ENCODE data around the gene STX8.

Gene STX8

GRCh38 chr17:9484789-9485188 lies 90.8 kb downstream of the STX8 start:
- DNase-seq (ENCODE audit: low read depth) = peak; percentile 64
- TF ChIP-seq, protein P1, sequence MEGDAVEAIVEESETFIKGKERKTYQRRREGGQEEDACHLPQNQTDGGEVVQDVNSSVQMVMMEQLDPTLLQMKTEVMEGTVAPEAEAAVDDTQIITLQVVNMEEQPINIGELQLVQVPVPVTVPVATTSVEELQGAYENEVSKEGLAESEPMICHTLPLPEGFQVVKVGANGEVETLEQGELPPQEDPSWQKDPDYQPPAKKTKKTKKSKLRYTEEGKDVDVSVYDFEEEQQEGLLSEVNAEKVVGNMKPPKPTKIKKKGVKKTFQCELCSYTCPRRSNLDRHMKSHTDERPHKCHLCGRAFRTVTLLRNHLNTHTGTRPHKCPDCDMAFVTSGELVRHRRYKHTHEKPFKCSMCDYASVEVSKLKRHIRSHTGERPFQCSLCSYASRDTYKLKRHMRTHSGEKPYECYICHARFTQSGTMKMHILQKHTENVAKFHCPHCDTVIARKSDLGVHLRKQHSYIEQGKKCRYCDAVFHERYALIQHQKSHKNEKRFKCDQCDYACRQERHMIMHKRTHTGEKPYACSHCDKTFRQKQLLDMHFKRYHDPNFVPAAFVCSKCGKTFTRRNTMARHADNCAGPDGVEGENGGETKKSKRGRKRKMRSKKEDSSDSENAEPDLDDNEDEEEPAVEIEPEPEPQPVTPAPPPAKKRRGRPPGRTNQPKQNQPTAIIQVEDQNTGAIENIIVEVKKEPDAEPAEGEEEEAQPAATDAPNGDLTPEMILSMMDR (conservative IDR thresholded peaks at IDR 0.05; ENCODE audit: low read depth, low read length) = no peak
- no peak overlapping the region for H3K4me3 ChIP-seq (ENCODE audit: low read depth, low read length)

GRCh38 chr17:9479964-9480363 lies 95.7 kb downstream of the STX8 start:
- TF ChIP-seq, protein P1 (conservative IDR thresholded peaks at IDR 0.05; ENCODE audit: low read depth, low read length) = no peak
- no peak overlapping the region for H3K4me3 ChIP-seq (ENCODE audit: low read depth, low read length)
- peak; percentile 8 for DNase-seq (ENCODE audit: low read depth)

- H3K4me3 ChIP-seq (ENCODE audit: low read depth, low read length) = no peak overlapping the region
- DNase-seq (ENCODE audit: low read depth) = no peak
- TF ChIP-seq, protein P1 (conservative IDR thresholded peaks at IDR 0.05; ENCODE audit: low read depth, low read length) = no peak
These were observed 96.7 kb downstream of the STX8 start for GRCh38 chr17:9478889-9479288.

DNA sequence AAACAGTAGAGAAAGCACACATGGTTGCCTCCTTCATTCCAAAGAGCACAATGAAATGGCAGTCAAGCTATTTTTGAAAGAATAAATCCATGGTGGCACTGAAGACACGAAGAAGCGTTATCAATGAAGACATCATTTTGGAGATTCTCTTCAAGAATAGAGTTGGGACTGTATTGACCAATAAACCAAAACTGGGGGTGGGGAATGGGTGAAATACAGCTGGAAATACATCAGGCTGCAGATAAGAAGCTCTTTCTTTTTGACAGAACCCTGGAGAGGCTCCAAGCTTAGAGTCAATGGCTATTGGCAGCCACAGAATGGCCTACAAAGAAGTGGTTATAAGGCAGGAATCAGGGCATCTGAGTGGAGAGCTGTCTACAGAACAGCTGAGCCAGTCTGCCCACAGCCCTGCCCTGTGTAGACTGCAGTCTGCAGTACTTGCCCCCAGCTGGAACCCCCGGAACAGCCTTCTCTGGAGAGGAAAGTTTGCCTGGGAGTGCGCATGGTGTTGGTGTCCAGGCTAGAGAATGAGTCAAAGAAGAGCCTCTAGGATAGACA lies 100.4 kb downstream of the STX8 start:
- H3K4me3 ChIP-seq (ENCODE audit: low read depth, low read length) = no peak overlapping the region
- TF ChIP-seq, protein P1 (conservative IDR thresholded peaks at IDR 0.05; ENCODE audit: low read depth, low read length) = no peak
- DNase-seq (ENCODE audit: low read depth) = no peak

DNA sequence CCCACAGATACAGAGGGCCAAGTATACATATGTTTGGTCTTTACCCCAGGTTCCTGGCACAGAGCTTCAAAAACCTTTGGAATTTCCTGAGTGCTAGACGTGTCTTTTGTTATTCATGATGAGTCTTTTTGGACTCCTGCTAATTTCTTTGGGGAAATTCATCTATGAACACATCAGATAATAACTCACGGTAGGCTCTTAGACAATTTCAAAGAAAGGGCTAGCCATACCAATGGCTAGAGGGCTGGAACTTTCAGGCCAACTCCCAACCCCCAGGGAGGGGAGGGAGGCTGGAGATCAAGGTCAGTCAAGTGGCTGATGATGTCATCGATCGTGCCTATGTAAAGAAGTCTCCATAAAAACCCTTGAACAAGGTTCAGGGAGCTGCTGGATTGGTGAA lies 101.9 kb downstream of the STX8 start:
- TF ChIP-seq, protein P1 (conservative IDR thresholded peaks at IDR 0.05; ENCODE audit: low read depth, low read length) = no peak
- no peak overlapping the region for H3K4me3 ChIP-seq (ENCODE audit: low read depth, low read length)
- DNase-seq (ENCODE audit: low read depth) = peak; percentile 61

GRCh38 chr17:9472541-9472940 lies 103.1 kb downstream of the STX8 start:
- TF ChIP-seq, protein P1 (conservative IDR thresholded peaks at IDR 0.05; ENCODE audit: low read depth, low read length) = no peak
- DNase-seq (ENCODE audit: low read depth) = peak; percentile 29
- H3K4me3 ChIP-seq (ENCODE audit: low read depth, low read length) = no peak overlapping the region

DNA sequence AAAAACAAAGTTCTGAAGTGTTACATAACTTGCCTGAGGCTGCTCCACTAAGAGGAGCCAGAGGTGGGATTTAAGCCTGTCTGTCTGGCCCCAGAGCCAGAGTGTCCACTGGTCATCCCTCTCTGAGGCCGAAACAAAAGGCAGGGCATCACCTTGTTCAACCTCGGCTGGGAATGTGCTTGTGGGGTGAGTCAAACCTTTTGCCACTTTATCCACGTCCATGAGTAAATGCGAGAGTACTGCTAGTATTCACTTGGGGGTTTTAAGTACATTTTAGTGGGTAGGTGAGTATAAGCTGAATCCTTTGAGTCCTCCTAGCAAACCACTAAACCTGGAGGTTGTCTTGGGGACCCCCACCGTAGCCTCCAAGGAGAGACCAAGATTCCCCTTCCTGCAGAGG lies 103.5 kb downstream of the STX8 start:
- no peak for DNase-seq (ENCODE audit: low read depth)
- TF ChIP-seq, protein P1 (conservative IDR thresholded peaks at IDR 0.05; ENCODE audit: low read depth, low read length) = no peak
- H3K4me3 ChIP-seq (ENCODE audit: low read depth, low read length) = no peak overlapping the region

All from choroid plexus epithelial cell (primary cell).